Measurements from ENCODE around the gene GABBR2. TPM values are rescaled to one million over a fixed set of nuclear protein-coding genes. Genes with fewer than 3 reads are reported as not detected.

The GABBR2 gene
- total and polyA plus RNA-seq, 2 donors (not counting 1 experiment from before 2014, with no cell fraction given): 0.03 TPM; not detected in 1

DNA sequence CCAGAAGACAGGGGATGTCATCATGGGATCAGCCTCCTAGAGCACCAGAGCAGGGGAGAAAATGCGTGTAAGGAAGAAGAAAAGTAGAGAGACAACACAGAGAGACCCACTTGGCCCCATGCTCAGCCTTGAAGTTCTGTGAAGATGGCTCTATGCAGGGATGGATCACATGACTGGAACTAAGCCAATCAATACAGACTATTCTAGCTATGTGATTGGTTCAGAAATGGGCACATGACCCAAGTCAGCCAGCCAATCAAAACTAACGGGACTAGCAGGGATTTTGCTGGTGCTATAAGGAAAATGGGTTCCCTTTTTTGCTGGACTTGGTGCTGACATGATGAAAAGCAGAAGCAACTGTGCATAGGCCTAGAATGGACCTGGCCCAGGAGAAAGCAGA lies 280.3 kb downstream of the GABBR2 start:
- intact Hi-C loops (cut with micrococcal nuclease): no loop called here
- 92% methylated on average over 2 of the region's 2 CpGs for WGBS (ENCODE audit: insufficient coverage)

DNA sequence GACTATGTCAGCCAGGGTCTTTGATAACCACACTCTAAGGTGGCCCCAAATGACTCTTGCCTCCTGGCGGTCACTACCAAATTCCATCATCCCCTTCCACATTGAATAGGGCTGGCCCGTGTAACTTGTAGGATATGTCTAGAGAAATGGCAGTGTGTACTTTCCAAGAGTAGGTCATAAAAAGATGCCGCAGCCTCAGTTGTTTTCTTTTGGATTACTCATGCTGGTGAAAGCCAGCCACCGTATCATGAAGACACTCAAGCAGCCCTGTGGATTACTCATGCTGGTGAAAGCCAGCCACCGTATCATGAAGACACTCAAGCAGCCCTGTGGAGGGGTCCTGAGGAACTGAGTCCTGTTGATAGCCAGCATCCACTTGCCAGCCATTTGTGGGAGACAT lies 281.2 kb downstream of the GABBR2 start:
- Histone ChIP-seq H4K20me1 (ENCODE audit: control insufficient read depth, insufficient read depth, low read length, poor library complexity, severe bottlenecking) (no peaks in the 10 kb centered on the region), H3K9me3 (ENCODE audit: control extremely low read depth in 1 of 3, control insufficient read depth in 2 of 3, insufficient read depth in 1 of 3, low read length in 2 of 3) (no peaks in the 10 kb centered on the region), H3K9ac (ENCODE audit: low read length) (no peak overlapping the region), H3K4me2 (replicated peaks; ENCODE audit: low read depth, low read length, poor library complexity, severe bottlenecking) (no peak overlapping the region), H3K4me1 (ENCODE audit: control insufficient read depth in 2 of 2, insufficient read depth in 2 of 2, low read length in 2 of 2) (no peaks in the 10 kb centered on the region), H3K27ac (ENCODE audit: low read length in 2 of 2) (no peak overlapping the region), H3K4me3 (ENCODE audit: control extremely low read depth in 1 of 5, extremely low read depth in 1 of 5, insufficient read depth in 1 of 5, low read depth in 2 of 5, low read length in 4 of 5) (no peak overlapping the region), H3K79me2 (ENCODE audit: control insufficient read depth, insufficient read depth, low read length) (no peaks in the 10 kb centered on the region), H2AFZ (ENCODE audit: insufficient read depth, low read depth, low read length, poor library complexity, severe bottlenecking) (no peak overlapping the region), H3K27me3 (replicated peaks in 1 of 4; ENCODE audit: control extremely low read depth in 1 of 4, control insufficient read depth in 3 of 4, insufficient read depth in 4 of 4, low read length in 3 of 4) (no peaks in the 10 kb centered on the region), H3K36me3 (replicated peaks in 1 of 2; ENCODE audit: control extremely low read depth in 1 of 2, control insufficient read depth in 1 of 2, extremely low read depth in 1 of 2, insufficient read depth in 2 of 2, low read length in 1 of 2) (no peaks in the 10 kb centered on the region)
- WGBS (ENCODE audit: insufficient coverage): 91% methylated on average over 3 of the region's 5 CpGs
- H3K9me3 Mint-ChIP-seq (ENCODE audit: insufficient read depth): peaks cover 2% of the 10 kb centered on the region
- TF ChIP-seq EZH2 (IDR thresholded peaks at IDR 0.05; ENCODE audit: borderline replicate concordance, insufficient read depth, low read depth, low read length, poor library complexity, severe bottlenecking): no peak
- TF ChIP-seq, protein P1, sequence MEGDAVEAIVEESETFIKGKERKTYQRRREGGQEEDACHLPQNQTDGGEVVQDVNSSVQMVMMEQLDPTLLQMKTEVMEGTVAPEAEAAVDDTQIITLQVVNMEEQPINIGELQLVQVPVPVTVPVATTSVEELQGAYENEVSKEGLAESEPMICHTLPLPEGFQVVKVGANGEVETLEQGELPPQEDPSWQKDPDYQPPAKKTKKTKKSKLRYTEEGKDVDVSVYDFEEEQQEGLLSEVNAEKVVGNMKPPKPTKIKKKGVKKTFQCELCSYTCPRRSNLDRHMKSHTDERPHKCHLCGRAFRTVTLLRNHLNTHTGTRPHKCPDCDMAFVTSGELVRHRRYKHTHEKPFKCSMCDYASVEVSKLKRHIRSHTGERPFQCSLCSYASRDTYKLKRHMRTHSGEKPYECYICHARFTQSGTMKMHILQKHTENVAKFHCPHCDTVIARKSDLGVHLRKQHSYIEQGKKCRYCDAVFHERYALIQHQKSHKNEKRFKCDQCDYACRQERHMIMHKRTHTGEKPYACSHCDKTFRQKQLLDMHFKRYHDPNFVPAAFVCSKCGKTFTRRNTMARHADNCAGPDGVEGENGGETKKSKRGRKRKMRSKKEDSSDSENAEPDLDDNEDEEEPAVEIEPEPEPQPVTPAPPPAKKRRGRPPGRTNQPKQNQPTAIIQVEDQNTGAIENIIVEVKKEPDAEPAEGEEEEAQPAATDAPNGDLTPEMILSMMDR (IDR thresholded peaks at IDR 0.05): no peak
- no peak overlapping the region for H3K4me3 Mint-ChIP-seq
- ATAC-seq (ENCODE audit: low read depth): no peak
- H3K4me1 Mint-ChIP-seq: no peaks in the 10 kb centered on the region
- POLR2A ChIA-PET: no interaction called here
- H3K27me3 Mint-ChIP-seq: peaks cover 3% of the 10 kb centered on the region
- H3K27ac Mint-ChIP-seq: no peak overlapping the region
- intact Hi-C loops (cut with micrococcal nuclease): no loop called here
- CTCF ChIA-PET: no interaction called here
- DNase-seq: no peak

More for the DNA sequence above, 280.3 kb downstream of the GABBR2 start:
- H3K9ac ChIP-seq (ENCODE audit: low read length): no peak overlapping the region
- no peaks in the 10 kb centered on the region for H4K20me1 ChIP-seq (ENCODE audit: control insufficient read depth, insufficient read depth, low read length, poor library complexity, severe bottlenecking)
- Mint-ChIP-seq H3K4me3 (no peak overlapping the region), H3K4me1 (no peaks in the 10 kb centered on the region), H3K27me3 (peaks cover 3% of the 10 kb centered on the region), H3K27ac (no peak overlapping the region), H3K9me3 (ENCODE audit: insufficient read depth) (peaks cover 2% of the 10 kb centered on the region)
- ChIA-PET CTCF (no interaction called here), POLR2A (no interaction called here)
- no peaks in the 10 kb centered on the region for H3K79me2 ChIP-seq (ENCODE audit: control insufficient read depth, insufficient read depth, low read length)
- DNase-seq: no peak
- no peaks in the 10 kb centered on the region for H3K36me3 ChIP-seq (replicated peaks in 1 of 2; ENCODE audit: control extremely low read depth in 1 of 2, control insufficient read depth in 1 of 2, extremely low read depth in 1 of 2, insufficient read depth in 2 of 2, low read length in 1 of 2)
- ATAC-seq (ENCODE audit: low read depth): no peak
- H3K27me3 ChIP-seq (replicated peaks in 1 of 4; ENCODE audit: control extremely low read depth in 1 of 4, control insufficient read depth in 3 of 4, insufficient read depth in 4 of 4, low read length in 3 of 4): no peaks in the 10 kb centered on the region
- H3K4me2 ChIP-seq (replicated peaks; ENCODE audit: low read depth, low read length, poor library complexity, severe bottlenecking): no peak overlapping the region
- no peak overlapping the region for H3K27ac ChIP-seq (ENCODE audit: low read length in 2 of 2)
- no peak overlapping the region for H3K4me3 ChIP-seq (ENCODE audit: control extremely low read depth in 1 of 5, extremely low read depth in 1 of 5, insufficient read depth in 1 of 5, low read depth in 2 of 5, low read length in 4 of 5)
- TF ChIP-seq, protein P1 (IDR thresholded peaks at IDR 0.05): no peak
- no peak for TF ChIP-seq EZH2 (IDR thresholded peaks at IDR 0.05; ENCODE audit: borderline replicate concordance, insufficient read depth, low read depth, low read length, poor library complexity, severe bottlenecking)
- H3K4me1 ChIP-seq (ENCODE audit: control insufficient read depth in 2 of 2, insufficient read depth in 2 of 2, low read length in 2 of 2): no peaks in the 10 kb centered on the region
- no peak overlapping the region for H2AFZ ChIP-seq (ENCODE audit: insufficient read depth, low read depth, low read length, poor library complexity, severe bottlenecking)
- no peaks in the 10 kb centered on the region for H3K9me3 ChIP-seq (ENCODE audit: control extremely low read depth in 1 of 3, control insufficient read depth in 2 of 3, insufficient read depth in 1 of 3, low read length in 2 of 3)

Data from B cell (primary cell).